GM21360 (cell line): ENCODE data around the gene PRKG1.

ENCODE experiments used
- ATAC-seq: cut with Tn5 transposase; IDR thresholded peaks from one replicate; pipeline ENCODE4 v1.9.1; 2021; ENCODE audit warnings: mild to moderate bottlenecking, moderate library complexity; ENCODE audit not compliant: unreplicated experiment

The PRKG1 gene

DNA sequence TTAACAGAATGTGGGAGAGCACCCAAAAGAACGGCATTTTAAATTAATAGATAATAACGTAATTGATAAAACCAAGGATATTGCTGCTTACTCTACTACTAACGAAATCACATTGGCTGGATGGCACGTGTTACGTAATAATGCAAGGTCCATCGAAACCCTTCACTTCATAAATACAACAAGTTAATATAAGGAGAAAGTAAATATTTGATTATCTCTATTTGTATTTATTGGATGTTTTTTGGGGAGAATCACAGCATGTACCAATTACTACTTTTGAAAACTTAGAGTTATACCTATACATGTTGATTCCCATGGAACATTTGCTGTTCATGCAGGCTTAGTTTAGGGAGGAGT is 1.6 kb downstream of the PRKG1 start:
- ATAC-seq: no peak

- ATAC-seq: no peak
Measured at GRCh38 chr10:51076299-51076841, 2.1 kb downstream of the PRKG1 start.

DNA sequence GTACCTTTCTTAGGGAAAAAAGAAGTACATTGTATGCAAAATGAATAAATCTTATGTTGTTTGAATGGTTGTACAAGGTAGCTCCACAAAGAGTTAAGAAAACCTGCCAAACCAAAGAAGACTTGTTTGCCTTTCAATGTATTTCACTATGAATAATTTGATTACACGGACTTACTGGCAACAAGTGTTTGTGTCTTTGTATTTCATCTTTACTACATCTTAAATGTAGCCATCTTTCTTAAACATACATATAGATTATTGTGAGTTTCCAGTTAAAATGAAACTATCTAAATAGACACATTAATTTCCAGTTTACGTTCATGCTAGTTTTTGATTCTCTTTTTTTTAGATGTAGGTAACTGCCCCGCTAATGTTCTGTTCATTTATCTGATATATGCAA is 2.8 kb downstream of the PRKG1 start:
- ATAC-seq: no peak

DNA sequence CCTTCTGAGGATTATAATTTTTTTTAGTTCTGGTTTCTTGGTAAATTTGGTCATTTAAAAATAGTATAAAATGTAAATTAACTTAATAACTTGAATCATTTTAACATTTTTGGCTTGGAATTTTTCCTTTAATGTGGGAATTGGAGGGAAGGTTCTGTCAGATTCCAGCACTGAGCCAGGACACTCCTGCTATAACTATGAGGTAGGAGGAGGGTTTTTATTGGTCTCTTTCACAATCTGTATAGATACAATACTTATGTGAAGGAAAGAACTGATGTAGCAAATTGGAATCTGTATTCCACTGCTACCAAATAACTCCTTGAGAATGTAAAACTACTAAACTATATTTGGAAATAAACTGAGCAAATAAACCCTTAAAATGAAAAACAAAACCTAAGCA is 3.2 kb downstream of the PRKG1 start:
- ATAC-seq: no peak

DNA sequence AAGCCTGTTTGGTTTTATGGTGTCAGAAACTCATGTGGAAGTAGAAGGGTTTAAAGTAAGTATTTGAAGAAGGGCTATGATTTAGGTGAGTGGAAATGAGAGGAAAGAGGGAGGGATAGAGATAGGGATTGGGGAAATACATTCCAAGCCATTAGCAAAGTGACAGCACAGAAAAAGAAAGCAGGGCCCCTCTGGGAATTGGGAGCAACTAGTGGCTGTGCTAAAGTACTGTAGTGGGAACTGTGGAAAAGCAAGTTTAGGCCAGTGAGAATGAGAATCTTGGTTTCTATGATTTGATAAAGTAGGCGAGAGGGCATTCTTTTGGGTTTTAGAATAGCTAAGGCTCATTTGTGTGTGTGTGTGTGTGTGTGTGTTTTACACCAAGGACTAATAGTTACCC is 5.0 kb downstream of the PRKG1 start:
- ATAC-seq: no peak

GRCh38 chr10:51079766-51080165 is 5.5 kb downstream of the PRKG1 start:
- ATAC-seq: no peak

DNA sequence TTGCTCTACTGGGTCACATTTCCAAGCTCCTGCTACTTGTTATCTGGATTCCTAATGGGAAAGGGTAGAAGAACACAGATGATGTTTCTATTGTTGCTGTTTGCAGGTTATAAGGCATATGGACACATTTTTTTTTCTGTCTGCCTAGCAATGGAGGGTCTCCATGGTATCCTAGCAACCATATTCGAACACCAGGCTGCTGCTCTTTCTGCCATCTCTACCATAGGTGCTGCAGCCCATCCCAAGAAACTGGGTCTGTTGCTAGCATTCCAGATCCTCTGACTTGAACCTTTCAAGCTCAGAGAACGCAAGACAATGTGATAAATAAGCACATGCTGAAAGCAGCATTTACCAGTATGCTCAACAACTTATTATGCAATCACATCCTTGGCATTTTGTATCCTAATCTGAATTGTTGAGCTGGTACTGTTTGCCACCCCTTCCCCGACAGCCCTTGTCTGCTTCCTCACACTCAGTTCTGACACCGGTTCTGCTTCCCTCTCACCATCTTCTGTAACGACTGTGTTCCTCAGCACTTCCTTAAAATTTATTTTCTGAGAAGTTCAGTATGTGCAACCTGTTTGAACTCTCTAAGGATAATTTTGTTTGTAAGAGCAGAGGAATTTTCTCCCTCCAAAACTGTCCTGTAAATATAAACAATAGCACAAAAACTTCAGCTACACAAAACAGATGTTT is 6.2 kb downstream of the PRKG1 start:
- no peak for ATAC-seq

DNA sequence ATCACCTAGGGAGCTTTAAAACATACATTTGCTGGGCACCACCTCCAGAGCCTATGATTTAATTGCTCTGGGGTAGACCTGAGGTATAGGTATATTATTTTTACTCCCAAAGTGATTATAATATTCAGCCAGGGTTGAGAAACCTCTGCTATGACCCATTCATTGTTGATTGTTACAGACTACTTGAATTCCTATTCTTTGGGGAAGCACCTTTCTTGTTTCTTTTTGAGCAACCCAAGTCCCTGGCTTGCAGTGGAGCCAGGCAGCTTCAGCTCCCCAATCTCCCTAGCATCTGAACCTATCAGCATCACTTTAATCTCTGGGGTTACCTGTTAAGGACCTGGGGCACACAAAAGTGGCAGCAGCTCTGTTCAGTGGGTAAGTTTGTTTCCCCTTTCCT is 8.6 kb downstream of the PRKG1 start:
- ATAC-seq: no peak

- ATAC-seq: no peak
Measured at GRCh38 chr10:51083356-51083853, 9.1 kb downstream of the PRKG1 start.

DNA sequence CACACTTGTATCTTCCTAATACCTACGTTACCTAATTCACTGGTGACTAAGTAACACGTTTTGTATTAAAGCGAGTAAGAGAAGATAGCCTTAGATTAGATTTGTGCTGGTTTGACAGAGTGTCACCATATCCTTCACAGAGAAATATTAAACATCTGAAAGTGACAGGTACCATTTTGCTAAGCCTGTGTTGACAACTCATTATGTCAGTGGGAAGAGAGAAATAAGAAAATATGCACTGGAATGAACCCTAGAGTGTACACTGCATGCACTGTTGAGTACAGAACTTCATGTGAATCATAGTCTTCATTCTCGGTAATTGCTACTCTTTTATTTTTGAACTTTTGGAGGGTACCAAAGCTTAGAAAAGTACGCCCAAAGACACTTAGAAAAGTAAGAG is 10.9 kb downstream of the PRKG1 start:
- no peak for ATAC-seq

- no peak for ATAC-seq
Measured at GRCh38 chr10:51086710-51087109, 12.4 kb downstream of the PRKG1 start.

DNA sequence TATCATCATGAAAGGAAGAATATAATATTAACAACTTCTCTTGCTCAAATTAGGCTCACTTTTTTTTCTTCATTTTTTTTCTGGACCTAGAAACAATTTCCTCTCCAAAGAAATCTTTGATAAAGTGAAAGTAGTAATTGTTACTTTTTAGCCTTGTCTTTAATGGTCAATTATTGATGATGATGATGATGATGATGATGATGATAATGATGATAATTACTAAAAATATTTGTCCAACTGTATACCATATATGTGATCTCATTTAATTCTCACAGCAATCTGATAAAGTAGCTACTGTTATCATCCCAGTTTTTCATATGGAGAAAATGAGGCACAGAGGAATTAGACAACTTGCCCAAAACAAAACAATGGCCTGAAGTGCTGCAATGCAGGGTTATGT is 12.8 kb downstream of the PRKG1 start:
- ATAC-seq: no peak

DNA sequence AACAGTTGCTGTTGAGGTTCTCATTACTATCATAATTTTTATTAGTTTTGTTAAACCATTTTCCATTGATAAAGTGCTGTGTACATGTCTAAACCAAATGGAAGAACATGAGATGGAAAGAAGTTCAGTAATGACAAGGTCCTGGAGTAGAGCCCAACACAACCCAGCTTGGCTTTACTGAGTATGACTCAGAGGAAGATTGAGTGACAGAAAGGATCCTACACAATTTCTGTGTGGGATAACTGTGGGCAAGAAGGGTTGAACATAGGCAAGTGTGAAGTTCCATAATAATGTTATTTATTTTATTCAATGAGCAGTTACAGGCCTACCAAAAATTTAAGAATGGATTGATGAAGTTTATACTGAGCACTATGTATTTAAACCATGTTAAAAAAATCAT is 15.9 kb downstream of the PRKG1 start:
- ATAC-seq: no peak

GRCh38 chr10:51092402-51092801 is 18.1 kb downstream of the PRKG1 start:
- ATAC-seq: no peak

DNA sequence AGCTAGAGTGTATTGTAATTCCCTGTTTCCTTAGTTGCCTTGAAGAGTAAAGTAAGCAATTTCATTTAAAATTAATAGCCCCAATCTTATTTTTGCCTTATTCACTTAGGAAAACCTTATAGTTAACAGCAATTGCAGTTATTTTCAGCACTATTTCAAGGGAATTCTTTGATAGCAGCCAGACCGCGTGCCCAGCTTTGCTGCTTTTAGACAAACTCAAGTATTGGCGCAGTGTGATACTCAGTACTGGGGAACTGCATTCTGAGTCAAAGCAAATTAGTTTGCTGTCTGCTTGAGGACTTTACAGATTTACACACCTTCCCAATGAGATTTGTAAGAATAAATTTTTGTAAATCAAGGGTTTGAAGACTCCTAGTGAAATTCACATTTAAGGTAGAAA is 21.2 kb downstream of the PRKG1 start:
- no peak for ATAC-seq

DNA sequence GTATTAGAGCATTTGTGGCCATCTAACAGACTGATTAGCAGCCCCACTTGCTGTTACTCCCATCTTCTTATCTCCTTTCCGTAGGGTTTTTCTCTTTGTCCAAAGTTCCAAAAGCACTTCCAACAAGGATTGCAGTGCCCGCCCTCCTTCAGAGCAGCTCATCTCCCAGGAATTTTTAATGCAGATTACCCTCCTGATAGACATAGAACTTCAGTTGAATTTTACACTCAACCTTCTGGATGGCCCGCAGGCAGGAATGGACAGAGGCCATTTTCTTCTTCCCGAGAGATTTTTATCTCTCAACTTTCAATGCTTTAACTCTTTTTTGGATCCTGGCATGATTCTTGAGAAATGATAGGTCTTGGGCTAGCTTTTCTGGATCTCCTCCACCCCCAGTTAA is 23.3 kb downstream of the PRKG1 start:
- ATAC-seq: no peak

DNA sequence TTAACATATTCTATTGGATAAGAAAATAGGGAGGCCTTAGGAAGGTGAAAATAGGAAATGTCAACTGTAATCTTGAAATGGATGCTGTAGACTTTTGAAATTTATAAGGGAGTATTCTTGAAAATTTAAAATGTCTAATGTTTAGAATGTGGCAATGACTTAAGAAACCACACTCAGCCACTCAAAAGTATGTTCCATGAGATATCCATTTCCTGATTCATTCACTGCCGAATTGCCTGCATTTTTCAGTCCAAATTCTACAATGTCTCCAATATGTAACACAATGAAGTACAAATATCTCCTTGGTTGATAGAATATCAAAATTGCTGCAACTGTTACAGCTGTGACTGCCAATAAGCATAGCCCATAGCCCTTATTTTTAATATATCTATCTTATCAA is 25.9 kb downstream of the PRKG1 start:
- no peak for ATAC-seq

DNA sequence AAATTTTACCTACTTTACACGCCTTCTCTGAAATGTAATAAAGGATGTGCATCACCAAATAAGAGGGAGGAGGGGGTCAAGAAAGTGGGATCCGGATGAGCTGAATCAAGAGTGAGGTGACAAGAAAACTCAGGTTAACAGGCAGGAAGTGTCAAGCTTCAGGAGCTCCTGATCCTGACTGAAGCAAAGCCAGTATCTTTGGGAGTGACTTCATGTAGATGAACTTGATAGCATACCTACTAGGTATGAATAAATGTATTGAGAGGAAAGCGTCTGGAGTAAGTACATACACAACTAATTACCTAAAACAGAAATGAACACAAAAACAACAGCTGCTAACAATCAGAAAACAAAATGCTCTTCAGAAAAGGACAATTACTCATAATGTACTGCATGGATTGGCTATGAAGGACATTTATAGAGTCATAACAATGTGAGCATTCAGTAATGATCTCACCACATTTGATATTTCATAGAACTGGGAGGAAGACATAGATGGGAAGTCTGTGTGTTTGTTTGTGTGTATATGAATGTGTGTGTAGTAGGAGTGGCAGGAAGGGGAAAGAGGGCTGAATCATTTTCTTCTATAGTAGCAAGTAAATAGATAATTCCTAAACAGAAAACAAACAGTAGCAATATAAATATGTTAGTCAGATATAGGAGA is 29.4 kb downstream of the PRKG1 start:
- ATAC-seq: no peak

DNA sequence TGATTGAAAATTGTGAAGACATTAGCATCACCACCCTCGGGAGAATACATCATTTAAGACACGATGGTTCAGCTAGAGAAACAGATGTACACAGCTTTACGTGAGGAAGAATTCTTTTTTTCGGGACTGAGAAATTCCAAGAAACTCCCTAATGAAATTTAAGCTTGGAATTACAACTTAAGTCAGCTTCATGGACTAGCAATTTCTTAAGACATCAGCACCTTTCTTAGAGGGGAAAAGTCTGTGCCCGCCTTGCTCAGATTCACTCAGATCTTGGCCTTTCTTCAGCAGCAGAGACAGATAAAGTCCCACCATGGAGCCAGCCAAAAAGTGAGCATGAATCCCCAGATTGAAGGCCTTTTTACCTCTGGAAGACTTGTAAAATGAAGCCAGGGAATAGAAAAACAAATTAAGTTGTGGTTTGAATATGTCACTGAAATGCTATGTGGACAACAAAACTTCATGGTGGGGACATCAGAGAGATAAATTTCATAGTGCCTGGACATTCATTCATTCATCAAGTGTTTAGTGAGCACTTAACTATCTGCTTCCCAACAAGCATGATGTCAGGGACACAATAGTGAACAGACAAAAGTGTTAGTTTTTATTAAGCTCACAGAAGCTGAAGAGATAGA is 32.1 kb downstream of the PRKG1 start:
- ATAC-seq: no peak

GRCh38 chr10:51108406-51108805 is 34.1 kb downstream of the PRKG1 start:
- no peak for ATAC-seq

GRCh38 chr10:51109801-51110533 is 35.7 kb downstream of the PRKG1 start:
- no peak for ATAC-seq
